RKO (cell line): ENCODE data around the gene TNKS1BP1.
"Not testable (repeated sequence)": the region's sequence is repeated elsewhere in the genome, so short reads cannot be mapped to it uniquely, and the experiment has no call there.

Source experiments
- DNase-seq: peaks from one replicate; pipeline ENCODE4 v3.0.0-alpha.2; 2016; ENCODE audit warnings: low spot score

The TNKS1BP1 gene

DNA sequence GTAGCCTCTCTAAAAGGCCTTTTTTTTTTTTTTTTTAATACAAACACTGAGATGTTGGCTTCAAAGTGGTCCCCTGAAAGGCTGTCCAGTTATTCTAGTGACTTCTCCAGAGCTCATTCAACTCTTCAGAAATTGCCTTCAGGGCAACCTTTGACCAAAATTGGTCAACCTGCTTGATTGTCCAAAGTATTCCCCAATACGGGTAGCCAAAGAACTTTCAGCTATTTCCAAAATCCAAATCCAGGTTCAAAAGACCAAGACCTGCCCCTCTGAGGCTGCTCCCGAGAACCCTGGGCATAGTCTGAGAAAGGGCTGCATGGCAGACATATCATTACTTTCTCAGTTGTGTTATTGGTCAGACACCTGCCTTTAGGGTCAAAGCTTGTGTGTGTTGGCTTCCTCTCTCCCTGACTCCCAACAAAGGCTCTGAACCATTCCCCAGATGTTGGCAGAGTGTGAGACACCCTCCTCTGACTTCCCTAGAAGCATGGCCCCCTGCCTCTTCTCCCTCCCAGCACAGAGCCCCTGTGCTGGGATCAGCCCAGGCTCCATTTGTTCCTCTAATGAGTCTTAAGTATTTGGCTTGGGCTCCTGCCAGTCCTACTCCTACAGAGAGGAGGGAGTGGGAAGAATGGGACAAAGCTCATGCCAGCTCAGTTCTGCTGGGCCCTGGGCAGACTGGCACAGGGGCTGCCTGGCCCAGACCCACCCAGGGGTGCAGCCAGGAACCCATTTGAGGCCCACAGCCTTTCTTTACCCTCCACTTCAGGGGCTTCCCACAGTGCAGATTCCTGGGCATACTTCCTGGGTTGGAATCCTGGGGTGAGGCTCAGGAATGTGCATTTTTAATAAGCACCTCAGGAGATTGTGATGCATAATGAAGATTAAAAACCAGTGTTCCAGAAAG lies 30.3 kb downstream of the TNKS1BP1 start:
- DNase-seq, result no peak

DNA sequence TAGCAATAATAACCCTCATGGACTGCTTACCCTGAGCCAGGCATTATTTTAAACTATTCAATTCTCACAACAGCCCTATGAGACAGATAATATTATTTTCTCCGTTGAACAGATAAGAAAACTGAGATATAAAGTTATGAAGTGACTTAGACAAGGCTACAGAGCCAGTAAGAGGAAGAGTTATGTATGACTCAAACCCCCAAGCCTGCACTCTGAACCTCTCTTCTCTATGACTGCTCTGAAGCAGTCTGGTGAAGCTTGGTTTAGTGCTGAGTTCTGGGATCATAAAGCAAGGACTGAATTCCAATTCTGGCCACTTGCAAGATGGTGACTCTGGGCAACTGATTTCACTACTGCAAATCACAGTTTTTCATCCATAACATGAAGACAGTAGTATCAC lies 34.5 kb downstream of the TNKS1BP1 start:
- peak; percentile 37 for DNase-seq

DNA sequence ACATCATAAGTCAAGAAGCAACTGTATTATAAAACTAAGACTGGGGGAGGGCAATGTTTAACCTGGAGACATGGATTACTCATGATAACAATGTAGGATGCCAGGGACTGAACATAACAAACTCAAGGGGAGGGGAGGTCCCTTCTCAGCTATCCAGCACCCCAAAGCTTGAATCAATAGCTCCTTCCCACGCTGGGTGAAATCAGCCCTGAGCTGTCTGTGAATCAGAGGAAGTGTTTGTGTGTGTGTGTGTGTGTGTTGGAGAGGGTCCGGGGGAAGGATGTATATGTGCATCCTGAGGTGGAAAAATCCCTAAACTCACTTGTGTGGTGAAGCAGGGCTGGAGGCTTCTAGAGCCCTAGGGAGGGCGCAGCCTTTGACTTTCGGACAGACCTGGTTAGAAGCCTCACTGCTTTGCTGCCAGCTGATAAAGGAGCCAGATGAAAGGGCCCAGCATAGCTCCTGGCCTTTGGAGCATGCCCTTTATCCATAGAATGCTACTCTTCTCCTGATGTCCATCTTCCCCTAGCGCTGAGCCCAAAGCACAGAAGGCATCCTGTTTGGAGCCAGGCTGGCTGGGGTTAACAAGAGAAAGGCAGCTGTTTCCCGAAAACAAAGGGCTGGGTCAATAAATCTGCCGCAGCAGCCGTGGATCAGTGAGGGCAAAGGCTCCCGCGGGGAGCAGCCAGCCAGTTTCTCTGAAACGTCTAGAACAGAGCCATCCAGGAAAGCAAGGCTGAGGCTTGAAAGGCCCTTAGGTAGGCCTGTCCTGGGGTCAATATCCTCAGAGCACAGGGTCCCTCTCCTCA lies 35.8 kb downstream of the TNKS1BP1 start:
- DNase-seq, result peak; percentile 71

- DNase-seq, result no peak
Measured at GRCh38 chr11:57287884-57288283, 36.9 kb downstream of the TNKS1BP1 start.

DNA sequence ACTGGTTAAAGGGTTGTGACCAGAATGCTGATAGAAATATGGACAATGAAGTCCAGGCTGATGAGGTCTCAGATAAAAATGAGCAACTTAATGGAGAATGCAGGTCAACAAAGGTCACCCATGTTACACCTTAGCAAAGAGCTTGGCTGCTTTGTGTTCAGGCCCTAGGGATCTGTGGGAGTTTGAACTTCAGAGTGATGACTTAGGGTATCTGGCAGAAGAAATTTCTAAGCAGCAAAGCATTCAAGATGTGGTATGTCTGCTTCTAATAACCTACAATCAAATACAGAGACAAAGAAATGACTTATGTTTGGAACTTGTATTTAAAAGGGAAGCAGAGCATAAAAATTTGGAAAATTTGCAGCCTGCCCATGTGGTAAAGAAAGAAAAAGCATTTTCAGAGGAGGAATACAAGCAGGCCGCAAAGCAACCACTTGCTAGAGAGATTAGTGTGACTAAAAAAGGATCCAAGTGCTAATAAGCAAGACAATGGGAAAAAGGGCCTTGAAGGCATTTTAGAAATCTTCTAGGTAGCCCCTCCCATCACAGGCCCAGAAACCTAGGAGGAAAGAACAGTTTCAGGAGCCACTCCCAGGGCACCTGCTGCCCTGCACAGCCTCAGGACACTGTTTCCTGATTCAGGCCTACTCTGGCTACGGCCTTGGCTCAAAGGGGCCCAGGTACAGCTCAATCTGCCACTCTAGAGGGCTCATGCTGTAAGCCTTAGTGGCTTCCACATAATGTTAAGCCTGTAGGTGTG lies 41.3 kb downstream of the TNKS1BP1 start:
- no peak for DNase-seq

DNA sequence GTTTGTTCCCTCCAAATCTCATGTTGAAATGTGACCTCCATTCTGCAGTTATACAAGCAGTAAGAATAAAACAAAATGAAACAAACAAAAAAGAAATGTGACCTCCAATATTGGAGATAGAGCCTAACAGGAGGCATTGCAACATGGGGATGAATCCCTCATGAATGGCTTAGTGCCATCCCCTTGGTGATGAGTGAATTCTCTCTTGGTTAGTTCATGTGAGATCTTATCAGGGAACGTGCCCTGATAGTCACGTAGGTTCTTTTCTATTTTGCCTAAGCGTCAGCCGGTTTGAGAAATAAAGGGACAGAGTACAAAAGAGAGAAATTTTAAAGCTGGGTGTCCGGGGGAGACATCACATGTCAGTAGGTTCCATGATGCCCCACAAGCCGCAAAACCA lies 43.2 kb downstream of the TNKS1BP1 start:
- not testable (repeated sequence) for DNase-seq

- DNase-seq, result no peak
Measured at GRCh38 chr11:57279116-57279515, 45.6 kb downstream of the TNKS1BP1 start.

DNA sequence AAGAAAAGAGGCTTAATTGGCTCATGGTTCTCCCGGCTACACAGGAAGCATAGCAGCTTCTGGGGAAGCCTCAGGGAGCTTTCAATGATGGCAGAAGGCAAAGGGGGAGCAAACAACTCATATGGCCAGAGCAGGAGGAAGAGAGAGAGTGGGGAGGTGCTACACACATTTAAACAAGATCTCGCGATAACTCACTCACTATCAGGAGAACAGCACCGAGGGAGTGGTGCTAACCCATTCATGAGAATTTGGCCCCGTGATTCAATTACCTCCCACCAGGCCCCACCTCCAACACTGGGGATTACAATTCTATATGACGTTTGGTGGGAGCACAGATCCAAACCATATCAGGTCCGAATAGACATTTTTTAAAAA lies 46.0 kb downstream of the TNKS1BP1 start:
- DNase-seq, result no peak

GRCh38 chr11:57277845-57278720 lies 46.7 kb downstream of the TNKS1BP1 start:
- DNase-seq, result peak; percentile 75

GRCh38 chr11:57276971-57277675 lies 47.6 kb downstream of the TNKS1BP1 start:
- no peak for DNase-seq

- DNase-seq, result no peak
Measured at GRCh38 chr11:57276169-57276970, 48.4 kb downstream of the TNKS1BP1 start.

GRCh38 chr11:57275582-57275981 lies 49.2 kb downstream of the TNKS1BP1 start:
- DNase-seq, result no peak

DNA sequence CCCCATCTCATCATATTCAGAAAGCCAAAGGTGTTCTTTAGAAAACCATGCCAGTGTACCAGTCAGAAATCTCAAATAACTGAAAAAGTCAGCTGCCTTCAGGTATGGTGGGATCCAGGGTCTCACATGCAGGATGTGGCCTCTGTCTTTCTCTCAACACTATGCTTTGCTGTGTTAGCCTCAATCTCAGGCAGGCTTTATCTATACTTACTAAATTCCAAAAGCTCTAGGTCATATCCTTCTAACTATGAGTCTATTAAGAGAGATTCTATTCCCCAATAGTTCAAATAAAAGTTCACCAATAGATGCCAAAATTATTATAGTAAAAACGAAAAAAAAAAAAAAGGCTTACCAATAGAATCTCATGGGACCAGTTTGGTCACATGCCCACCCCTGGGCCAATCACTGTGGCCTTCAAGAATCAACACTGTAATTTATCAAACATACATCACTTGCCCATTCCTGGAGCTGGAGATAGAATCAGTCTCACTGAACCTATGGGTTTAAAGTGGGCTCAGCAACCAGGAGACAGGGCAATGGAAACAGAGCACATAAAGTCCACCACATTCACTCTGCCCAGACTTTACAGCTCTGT lies 49.8 kb downstream of the TNKS1BP1 start:
- no peak for DNase-seq

GRCh38 chr11:57273448-57274058 lies 51.2 kb downstream of the TNKS1BP1 start:
- no peak for DNase-seq

DNA sequence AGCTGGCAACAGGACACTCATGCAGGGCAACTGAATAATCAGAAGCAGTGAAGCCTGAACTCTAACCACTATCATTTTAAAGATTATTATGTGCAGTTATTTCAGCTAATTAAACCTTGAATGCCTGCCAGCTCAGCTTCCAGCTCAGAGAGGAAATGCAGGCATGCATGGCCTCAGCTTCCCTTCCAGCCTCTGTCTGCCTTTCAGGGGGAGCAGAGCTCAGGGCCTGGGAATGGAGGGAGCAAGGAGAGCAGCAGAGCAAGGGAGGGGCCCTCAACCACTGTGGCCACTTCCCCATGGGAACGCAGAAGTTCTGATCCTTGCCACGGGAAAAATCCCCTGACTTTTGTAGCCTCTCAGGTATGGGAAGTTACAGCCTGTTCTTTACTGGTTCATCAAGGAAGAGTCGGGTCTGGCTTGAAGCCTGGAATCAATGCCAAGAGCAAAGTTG lies 55.2 kb downstream of the TNKS1BP1 start:
- DNase-seq, result no peak

GRCh38 chr11:57266157-57266556 lies 58.6 kb downstream of the TNKS1BP1 start:
- DNase-seq, result no peak

- no peak for DNase-seq
Measured at GRCh38 chr11:57263351-57263750, 61.4 kb downstream of the TNKS1BP1 start.

GRCh38 chr11:57262157-57262556 lies 62.6 kb downstream of the TNKS1BP1 start:
- no peak for DNase-seq
